NCI-H2227 treated with DMSO at 0.1 percent for 48 hours (cell line): Measurements from ENCODE around the gene RIMBP2.

Experiments used
- DNase-seq: peaks from one replicate; lab custom pipeline; 2025; lab: John Stamatoyannopoulos, UW

RIMBP2 gene

DNA sequence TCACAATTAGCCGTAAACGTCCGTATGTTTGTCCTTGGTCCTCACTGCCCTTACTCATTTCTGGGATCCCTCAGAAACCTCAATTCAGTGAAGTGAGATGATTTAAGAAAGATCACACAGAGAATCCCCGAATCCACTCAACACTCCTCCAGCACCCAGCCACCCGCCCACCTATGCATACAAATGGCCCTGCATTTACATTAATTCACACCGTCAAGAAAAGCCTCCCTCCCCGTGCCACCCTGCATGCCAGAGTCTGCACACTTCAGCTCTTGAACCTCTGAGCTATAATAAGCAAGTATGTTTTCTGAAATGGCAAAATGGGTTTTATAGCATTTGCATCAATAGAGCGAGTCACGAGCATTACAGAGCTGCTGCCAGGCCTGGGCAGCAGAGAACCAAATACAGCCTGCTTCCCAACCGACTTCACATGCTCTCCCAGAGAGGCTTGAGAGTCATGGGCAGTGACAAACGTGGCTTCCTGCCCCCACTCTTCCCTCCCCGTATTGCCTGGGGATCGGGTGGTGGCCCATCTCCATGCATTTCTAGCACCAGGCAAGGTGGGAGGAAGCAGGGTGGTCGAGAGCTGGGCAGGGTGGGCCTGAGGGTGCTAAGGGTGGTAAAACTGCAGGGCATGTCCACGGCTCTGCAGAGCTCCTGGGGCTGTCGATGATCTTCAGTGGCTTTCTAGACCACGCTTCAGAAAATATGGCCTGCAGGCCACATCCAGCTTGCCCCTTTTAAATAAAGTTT is 177.6 kb downstream of the RIMBP2 start:
- no peak for DNase-seq

DNA sequence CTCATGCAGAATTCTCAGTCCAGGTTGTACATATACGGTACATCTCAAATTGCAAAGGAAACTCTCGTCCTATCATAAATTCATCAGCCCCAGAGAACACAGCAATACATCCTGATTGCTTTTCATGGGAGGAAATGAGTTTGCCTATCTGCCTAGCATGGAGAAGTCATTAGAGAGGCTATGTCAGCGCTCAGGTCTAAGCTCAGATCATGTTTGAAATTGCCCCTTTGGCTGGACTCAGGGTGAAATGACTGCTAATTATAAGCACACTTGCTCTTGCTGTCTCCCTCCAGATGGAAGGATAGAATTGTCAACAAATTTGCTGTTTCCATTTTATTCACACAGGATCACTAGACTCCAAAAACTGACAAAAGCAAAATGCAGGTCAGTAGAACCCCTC is 178.4 kb downstream of the RIMBP2 start:
- DNase-seq: no peak

DNA sequence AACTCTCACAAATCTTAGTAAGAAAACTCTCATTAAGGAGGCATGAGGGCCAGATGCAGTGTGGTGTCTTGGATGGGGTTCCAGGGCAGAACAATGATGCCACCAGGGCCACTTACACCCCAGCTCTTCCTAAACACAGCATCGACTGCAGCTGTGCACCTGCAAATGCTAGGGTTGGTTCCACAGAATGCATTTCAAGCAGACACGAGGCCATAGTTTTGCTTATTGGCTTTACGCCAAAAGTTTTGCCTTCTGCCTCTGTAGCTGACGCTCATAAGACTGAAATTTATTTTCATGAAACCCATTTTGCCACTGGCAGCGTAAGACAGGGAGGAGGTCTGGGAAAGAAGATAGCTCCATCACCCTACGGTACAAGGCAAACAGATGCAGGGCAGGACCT is 179.0 kb downstream of the RIMBP2 start:
- DNase-seq: no peak

DNA sequence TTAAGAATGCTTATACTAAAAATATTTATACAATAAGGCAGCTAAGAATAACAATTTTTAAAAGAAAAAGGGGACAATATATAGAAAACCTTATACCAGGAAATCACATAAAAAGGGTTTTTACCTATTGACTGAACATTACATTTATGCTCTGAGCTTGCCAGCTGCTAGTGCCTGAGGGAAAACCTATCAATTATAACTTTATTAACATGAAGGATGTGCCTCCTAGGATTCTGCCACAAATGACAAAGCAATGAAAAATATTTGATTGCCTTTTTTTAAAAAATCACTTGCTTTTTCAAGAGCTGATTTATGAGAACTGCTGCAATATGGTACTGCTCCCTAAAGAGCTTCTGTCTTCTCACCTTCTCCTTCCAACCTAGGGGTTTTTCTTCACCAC is 185.7 kb downstream of the RIMBP2 start:
- DNase-seq: no peak

DNA sequence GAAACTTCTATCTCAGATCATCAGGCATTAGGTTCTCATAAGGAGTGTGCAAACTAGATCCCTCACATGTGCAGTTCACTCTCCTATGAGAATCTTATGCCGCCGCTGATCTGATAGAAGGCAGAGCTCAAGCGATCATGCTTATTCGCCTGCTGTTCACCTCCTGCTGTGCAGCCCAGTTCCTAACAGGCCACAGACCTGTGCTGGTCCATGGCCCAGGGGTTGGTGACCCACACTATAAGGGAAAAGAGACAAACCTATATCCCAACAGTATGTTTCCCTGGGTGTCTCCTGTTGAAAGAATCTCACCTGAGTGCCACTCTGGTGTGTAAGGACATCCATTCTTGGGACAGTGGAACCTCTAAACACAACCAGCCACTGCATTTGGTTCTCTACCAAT is 186.3 kb downstream of the RIMBP2 start:
- DNase-seq: no peak

DNA sequence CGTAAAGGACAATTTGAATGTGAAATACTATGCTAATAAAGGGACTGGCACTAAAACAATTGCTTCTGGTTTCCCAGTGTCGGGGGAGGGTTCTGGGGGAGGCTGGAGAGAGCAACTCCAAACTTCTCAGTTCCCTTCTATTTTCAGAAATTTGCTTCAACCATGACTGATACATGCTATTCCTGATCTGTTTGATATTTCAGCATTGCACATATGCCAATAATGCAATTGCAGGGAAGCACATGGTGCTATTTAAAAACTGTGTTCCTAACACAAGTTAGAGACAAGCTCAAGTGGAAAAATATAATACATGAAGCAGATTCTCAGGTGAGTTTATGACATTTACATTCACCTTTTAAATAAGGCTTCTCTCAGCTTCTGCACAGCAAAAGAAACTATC is 188.9 kb downstream of the RIMBP2 start:
- DNase-seq: no peak

DNA sequence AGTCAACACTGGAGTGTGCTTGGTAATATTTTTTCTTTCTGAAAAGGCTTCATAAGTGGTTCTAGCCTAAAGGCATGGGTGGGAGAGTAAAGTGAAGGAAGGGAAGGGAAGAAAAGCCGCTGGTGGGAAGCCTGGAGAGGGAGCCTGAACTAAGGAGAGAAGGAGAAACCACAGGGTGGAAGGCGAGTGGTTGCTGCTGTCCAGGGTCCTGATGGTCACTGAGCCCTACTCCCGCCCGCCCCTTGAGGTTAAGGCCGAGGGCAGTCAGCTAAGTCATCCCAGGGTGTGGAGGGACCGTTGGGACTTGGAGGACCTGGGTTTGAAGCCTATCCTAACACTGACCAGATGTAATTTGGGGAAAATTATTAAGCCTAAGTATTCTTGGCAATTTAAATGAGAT is 189.3 kb downstream of the RIMBP2 start:
- DNase-seq: no peak

DNA sequence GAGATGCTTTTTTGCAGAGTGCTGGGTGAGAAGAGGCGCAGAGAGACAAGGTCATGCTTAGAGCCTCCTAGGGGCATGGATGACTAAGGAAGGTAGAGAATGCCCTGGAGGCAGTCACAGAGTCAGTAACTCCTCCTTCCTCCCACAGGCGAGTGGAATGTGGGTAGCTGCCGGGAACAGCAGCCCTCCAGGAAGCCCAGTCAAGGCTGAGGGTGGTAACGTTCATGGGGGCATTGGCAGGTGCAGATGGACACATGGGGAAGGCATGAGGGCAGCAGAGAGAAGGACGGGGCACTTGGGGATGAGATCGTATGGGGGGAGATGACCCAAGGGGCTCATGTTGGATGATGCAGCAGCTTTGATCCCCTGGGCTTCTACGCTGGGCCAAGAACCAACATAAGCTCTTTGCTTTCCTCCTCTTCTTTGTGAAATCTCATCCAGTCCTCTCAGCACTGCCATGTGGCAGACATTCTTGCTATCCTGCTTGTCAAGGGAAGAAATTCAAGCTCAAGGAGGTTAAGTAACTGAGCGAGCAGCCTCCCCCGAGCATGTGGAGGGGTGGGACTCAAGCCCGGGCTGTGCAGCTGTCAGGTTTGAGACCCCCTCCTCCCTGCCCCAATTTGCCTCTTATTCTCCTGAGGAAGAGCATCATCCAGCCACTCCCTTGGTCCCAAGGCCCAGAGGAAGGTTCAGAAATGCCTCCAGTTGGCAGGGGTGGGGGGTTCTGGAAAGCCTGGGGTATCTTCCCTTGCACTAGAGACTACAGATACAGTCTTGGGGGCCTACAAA is 190.5 kb downstream of the RIMBP2 start:
- no peak for DNase-seq

DNA sequence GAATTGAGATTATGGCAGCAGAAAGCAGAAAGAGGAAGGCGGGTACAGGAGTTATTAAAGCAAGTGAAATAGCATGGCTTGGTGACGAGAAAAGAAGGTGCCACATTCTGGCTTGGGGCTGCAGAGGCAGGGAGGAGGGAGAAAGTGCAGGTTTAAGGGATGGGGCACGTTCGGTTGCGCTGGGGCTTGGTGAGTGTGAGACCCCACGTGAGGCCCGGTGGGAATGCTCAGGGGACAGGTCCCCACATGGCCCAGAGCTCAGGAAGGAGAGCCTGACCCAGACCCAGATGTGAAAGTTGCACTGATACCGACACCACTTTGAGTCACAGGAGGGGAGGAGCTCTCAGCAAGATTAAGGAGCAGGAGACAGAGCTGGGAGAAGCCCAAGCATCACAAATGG is 191.3 kb downstream of the RIMBP2 start:
- DNase-seq: no peak

DNA sequence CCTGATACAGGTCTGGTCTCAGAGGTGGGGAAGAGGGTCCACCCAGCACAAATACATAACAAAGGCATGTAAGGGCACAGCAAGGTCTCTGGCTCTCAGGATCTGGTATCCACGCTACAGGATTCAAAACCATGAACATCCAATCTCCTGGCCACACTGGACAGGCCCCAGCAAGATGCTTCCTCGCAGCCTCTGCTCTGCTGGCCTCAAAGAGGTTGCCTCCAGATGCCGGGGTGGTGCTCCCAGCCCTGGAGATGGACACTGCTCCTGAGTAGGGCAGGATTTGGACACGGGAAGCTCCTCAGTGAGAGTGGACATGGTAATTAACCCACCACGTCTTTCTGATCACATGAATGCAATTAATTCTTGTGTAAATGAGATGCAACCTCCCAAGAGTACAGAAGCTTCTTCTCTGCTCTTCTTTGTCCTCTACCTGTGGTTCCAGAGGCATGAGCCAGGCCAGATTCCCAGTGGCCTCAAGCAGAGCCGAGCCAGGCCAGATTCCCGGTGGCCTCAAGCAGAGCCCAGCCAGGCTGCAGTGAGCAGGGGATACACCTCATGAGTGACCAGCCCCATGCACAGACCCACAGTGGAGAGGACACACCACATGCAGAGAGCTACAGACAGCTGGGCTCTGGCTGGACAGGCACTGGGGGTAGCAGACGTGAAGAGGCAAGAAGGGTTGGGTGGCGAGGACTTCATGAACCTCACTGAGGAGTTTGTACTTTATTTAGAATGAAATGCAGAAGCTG is 192.1 kb downstream of the RIMBP2 start:
- no peak for DNase-seq

DNA sequence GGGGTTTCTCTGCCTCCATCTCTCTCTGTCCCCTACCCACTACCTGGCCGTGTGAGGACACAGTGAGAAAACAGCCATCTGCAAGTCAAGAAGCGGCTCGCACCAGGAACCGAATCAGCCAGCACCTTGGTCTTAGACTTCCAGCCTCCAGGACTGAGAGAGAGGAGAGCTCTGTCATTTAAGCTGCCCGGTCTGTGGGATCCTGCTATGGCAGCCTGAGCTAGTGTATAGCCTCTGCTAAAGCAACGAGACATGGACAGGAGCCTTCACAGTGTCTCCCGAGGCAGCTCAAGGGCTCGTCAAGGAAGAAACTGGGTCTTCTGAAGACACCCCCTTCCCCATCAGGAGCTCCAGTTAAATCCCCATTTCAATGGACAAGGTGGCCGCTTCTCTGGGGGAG is 192.9 kb downstream of the RIMBP2 start:
- no peak for DNase-seq

DNA sequence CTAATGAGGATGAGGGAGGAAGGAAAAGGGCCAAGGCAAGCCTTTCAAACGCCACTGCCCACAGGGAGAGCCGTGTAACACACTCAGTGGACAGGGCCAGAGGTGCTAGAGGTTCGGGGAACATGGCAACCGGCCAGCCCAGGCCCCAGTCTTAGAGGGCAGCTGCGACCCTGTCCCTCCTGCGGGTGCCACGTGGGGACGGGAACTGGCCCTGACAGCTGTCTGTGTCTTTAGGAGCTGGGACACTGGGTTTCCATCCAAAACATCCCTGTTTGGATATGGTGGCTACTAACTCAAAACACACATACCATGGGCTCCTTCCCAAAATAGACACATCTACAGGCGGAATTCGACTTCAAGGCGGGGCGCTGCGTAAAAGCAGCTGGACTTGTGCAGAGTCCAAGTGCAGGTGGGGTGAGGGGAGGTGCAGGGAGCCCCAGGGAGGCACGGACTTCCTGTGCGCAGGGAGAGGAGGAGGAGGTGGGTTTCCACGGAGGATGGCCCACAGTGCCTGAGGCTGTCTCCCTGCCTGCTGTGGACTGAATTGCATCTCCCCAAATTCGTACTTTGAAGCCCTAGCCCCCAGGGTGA is 193.8 kb downstream of the RIMBP2 start:
- DNase-seq: no peak

DNA sequence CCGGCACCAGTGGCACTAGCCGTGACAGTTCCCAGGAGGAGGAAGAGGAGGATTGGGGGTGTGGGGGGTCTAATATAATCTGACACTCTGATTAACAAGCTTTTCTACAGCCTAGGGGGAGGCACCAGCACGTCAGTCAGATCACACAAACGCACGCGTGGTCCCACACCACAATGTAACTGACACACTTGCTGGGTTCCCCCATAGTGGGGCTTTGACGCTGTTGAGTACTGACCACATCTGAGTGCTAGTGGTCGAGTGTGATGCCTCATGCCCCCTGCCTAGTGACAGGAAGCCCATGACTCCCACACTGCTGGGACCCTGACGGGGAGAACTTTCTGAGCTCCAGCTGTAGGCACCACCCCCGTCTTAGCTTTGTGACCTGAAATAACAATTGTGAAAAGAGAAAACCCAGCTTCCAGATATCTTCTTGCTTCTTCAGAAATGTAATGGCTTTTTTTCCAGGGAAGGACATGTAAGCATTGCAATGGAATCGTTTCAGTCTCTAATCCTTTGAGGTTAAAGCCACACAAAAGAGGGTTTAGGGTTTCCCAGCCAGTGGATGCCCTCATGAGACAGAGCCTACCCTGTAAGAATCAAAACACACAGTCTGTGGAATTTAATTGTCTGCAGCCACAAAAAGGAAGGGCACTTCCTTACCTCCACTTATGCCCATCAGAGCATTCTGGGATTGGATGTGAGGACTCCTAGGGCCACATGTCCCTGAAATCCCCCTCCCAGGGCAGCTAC is 194.5 kb downstream of the RIMBP2 start:
- DNase-seq: no peak

DNA sequence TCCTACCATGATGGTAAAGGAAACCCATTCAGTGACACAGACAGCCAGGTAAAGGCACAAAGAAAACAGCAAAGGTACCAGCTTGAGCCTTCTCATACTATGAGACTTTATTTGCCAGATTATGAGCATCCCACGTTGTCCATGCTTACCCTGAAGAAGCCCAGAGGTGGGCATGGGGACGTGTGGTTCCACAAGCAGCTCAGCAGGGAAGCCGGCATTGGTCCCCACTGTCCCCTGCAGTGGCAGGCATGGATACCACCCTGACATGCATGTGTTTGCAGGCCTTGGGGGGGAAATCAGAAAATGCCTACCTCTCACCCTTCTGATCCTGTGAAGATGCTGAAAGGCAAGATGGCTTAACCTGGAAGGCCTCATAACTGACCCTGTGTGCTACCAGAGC is 195.3 kb downstream of the RIMBP2 start:
- no peak for DNase-seq

DNA sequence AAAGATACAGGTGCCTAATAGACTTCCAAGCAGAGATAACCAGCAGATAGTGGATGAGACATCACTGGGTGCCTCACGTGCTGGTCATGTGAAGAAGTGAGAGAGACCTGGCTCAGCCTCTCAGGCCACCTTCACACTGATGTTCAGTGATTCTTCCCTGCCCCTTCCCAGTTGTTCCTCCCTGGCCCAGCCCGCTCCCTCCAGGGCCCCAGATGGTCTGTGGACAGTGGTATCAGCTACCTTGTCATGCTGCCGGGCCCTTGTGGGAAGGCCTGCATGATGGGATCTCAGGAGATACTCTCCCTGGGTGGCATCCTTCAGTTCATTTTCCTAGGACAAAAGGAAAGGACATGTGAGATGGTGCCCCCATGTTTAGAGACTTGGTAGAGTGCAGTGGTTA is 198.5 kb downstream of the RIMBP2 start:
- DNase-seq: no peak

DNA sequence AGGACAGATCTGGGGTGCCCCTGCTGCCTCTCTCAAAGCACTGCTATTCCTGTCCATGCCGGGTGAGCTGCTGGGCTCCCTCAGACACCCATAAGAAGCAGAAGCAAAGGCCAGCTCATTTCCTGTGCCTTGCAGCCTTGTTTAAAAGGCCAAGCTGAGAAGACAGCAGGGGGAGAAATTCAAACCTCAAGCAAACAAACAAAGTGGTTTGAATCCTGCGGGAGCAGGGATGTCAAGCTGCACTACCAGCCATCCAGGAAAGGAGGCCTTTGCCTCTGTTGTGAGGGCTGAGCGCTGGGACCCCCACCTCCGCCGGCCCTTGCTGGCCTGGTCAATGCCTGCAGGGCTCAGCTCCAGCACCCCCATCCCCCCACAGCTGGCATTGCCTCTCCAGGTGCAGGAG is 201.9 kb downstream of the RIMBP2 start:
- no peak for DNase-seq

DNA sequence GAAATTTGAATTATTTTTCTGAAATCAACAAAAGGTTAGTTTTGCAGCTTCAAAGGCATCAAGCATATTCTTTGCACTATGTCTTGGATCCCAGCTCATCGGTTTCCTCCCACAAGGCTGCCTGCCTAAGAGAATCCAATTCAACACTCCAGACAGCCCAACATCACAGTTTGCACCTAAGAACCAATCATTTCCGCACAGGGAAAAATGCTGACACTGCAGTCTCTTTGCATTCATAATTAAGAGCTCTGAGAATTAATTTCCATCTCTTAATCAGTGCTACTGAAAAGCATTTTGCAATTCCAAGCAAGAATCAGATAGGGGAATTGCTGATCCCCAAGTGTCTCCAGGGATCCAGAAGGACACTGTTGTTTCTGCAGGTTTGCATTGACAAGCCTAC is 202.5 kb downstream of the RIMBP2 start:
- DNase-seq: no peak

DNA sequence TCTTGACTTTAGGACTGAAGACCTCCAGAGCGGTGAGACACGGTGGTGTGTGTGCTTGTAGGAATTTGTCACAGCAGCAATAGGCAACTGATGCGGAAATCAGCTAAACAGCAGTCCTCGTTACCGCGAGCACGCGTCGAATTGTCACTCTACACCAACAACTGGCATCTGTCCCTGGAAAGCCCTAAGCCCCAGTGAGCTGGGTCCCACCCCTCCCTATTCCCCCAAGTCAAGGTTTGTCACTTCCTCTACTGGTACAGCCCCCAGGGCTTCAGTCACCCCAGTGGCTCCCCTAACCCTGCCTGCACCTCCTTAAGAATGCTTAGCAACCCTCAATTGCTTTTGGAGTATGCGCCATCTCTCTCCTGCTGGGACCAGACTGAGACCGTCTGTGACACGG is 204.8 kb downstream of the RIMBP2 start:
- no peak for DNase-seq

DNA sequence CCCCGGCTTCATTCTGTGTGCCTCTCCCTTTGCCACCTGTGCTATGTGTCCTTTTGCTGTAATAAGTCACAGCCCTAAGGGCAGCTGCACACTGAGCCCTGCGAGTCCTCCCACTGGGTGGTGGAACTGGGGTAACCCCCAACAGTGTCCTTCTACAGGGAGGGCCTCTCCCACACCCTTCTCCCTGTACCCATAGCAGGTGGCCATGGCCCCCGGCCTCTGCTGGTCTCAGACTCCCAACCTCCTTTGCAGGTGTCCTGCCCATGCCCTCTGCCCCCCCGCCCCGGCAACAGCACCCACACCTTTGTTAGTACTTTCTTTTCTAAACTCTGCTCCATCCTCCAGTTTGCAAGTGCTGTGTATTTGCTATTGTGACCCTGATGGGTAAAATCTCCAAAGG is 206.6 kb downstream of the RIMBP2 start:
- no peak for DNase-seq

DNA sequence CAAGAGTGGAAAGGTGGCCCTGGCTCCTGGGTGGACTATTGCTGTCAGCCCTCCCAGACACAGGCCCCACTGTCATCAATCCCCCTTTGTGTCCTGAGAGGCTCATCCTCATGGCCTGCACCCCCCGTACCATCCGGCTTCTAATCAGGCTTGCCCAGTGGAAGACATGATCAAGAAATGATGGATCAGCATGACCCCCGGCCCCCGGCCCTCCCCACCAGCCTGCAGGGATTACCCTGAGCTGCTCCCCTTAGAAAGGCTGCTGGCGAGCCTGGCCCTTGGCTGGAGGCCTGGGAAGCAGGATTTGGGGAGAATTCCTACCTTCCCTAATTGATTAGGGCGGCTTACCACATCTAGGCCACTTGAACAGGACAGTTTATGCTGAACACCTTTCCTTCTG is 207.3 kb downstream of the RIMBP2 start:
- no peak for DNase-seq

DNA sequence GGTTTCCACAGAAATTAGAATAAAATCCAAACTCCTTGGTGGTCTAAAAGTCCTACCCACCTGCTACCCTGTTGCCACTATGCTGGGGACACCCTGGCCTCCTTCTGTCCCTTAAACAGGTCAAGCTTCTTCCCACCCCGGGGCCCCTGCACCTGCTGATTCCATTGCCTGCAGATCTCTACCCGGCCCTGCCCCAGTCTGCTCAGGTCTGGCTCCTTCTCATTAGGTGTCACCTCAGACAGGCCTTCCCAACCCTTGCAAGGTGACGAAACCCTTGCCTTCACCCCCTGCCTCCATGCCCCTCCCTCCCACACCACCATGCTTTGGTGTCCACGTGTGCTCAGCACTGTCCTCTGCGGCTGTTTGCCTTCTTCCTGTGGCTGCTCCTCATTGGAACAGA is 207.8 kb downstream of the RIMBP2 start:
- DNase-seq: no peak

DNA sequence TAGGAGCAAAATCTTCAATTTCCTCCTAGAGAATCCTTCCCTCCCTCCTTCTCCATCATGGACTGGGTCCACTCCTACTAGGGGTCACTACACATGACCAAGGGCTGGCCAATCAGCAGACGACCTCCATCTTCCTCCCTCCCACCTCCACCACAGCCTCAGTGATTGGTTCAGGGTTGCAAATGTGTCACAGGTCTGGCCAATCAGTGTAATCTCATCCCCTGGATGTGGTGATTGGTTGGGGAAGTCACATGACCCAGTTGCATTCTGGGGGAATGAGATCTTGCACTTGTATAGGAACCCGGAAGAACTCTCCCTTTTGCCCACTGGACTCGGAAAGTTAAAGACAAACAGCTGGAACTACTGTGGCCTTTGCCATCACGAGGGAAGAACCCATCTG is 209.3 kb downstream of the RIMBP2 start:
- DNase-seq: no peak
